ENCODE results near the gene SCLY. TPM values are rescaled to one million over a fixed set of nuclear protein-coding genes. Genes with fewer than 3 reads are reported as not detected.

The SCLY gene
- total and polyA plus RNA-seq, 2 of the 8 experiments (the other 6 are each of a cell fraction or from before 2014, with no cell fraction given) = 79.0 to 79.5 TPM

DNA sequence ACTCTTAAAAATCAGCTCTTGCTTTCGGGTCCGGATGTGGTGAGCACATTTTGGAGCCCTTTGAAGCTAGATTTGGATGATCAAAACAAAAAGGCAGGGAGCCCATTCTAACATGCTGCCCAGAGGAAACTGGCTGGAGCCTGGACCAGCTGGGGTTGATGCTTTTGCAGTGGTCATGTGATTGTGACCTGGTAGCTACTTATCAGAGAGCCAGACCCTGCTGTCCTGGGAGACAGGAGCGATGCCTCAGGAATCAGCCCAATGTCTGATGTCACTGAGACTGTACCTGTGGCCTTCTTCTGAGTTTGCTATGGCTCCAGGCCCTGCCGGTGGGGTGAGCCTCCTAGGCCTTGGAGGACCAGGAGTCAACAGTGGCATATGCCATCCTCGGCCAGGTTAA lies 18.7 kb upstream of the SCLY start:
- no peak overlapping the region for H3K27ac ChIP-seq (ENCODE audit: low read depth, low read length)
- no peak overlapping the region for H3K4me3 ChIP-seq (ENCODE audit: extremely low read depth in 1 of 4, insufficient read depth in 2 of 4, low read depth in 3 of 4, low read length in 4 of 4)
- no peak for FAIRE-seq
- no peak overlapping the region for H4K5ac ChIP-seq (ENCODE audit: insufficient read length, low read depth, low read length)
- peaks cover 0 to 15% (median 3%) of the 10 kb centered on the region in 4 experiments; a peak in 6 of 8 replicates for H3K36me3 ChIP-seq (ENCODE audit: control insufficient read depth in 2 of 4, insufficient read depth in 4 of 4, low read length in 3 of 4)
- no peak overlapping the region for H4K91ac ChIP-seq (replicated peaks; ENCODE audit: insufficient read length, low read length)
- no peak overlapping the region for H3K18ac ChIP-seq (ENCODE audit: extremely low read depth, low read length)
- no peak overlapping the region for H2AFZ ChIP-seq (ENCODE audit: low read length)
- H2BK20ac ChIP-seq (ENCODE audit: low read length) = no peak overlapping the region
- no peaks in the 10 kb centered on the region for H3K79me2 ChIP-seq (ENCODE audit: control insufficient read depth in 1 of 2, insufficient read depth in 2 of 2, low read length in 2 of 2)
- no peak overlapping the region for H3K56ac ChIP-seq (replicated peaks; ENCODE audit: insufficient read length, low read depth, low read length)
- peaks cover 4% of the 10 kb centered on the region; the same call in 1 of the 2 replicates for H3K79me1 ChIP-seq (ENCODE audit: low read depth, low read length)
- no peak overlapping the region for H3K23ac ChIP-seq (ENCODE audit: insufficient read length)
- no peaks in the 10 kb centered on the region for H3K27me3 ChIP-seq (replicated peaks in 1 of 4; ENCODE audit: control insufficient read depth in 3 of 4, extremely low read depth in 1 of 4, insufficient read depth in 3 of 4, low read length in 3 of 4)
- H3K4me1 ChIP-seq (replicated peaks in 1 of 4; ENCODE audit: control insufficient read depth in 3 of 4, insufficient read depth in 4 of 4, low read length in 3 of 4) = no peaks in the 10 kb centered on the region
- WGBS, 2 experiments (ENCODE audit: extremely low coverage in 1 of 2, insufficient coverage in 1 of 2, insufficient read length in 1 of 2, insufficient replicate concordance in 2 of 2, low coverage in 1 of 2, low lambda C conversion rate in 2 of 2, missing lambda C conversion rate in 1 of 2) = 88% methylated on average over 5 of the region's 5 CpGs; no CpG with 5 or more reads in 1 of the 2 experiments
- no peak overlapping the region for H2BK15ac ChIP-seq (ENCODE audit: low read length)
- H3K4ac ChIP-seq (replicated peaks; ENCODE audit: insufficient read length, low read depth, low read length) = no peak overlapping the region
- no peak overlapping the region for H2AK5ac ChIP-seq (ENCODE audit: low read depth, low read length)
- H4K20me1 ChIP-seq (replicated peaks in 1 of 2; ENCODE audit: control insufficient read depth in 1 of 2, insufficient read depth in 2 of 2, low read length in 2 of 2) = no peaks in the 10 kb centered on the region
- H2BK120ac ChIP-seq (replicated peaks; ENCODE audit: low read depth, low read length) = no peak overlapping the region
- ChIA-PET POLR2A (ENCODE audit: partially characterized antibody) (interaction anchor here (0.5 to 1.5 kb wide), 5 partner anchors 8 to 19 kb away, joined by 3 to 6 read pairs (median 4); partner anchors contain the start of gene SCLY), CTCF (ENCODE audit: partially characterized antibody) (no interaction called here)
- H2BK12ac ChIP-seq (ENCODE audit: low read depth, low read length) = no peak overlapping the region
- peaks cover 0 to 3% of the 10 kb centered on the region in 2 experiments; a peak in 1 of 4 replicates for H3K9me3 ChIP-seq (ENCODE audit: insufficient read depth in 2 of 2, low read depth in 1 of 2, low read length in 1 of 2)
- no peak overlapping the region for H3K4me2 ChIP-seq (ENCODE audit: insufficient read depth in 1 of 2, low read depth in 2 of 2, low read length in 2 of 2)
- no peak overlapping the region for H3K9ac ChIP-seq (replicated peaks in 1 of 4; ENCODE audit: extremely low read depth in 1 of 4, low read depth in 3 of 4, low read length in 3 of 4)
- no peaks in the 10 kb centered on the region for H3K23me2 ChIP-seq (ENCODE audit: low read depth, low read length)
- H3K14ac ChIP-seq (ENCODE audit: insufficient read length) = no peak overlapping the region
- H2BK5ac ChIP-seq (ENCODE audit: low read depth, low read length) = no peak overlapping the region
- no peak for DNase-seq (ENCODE audit: low read depth in 1 of 2, low spot score in 2 of 2)
- H4K8ac ChIP-seq (ENCODE audit: extremely low read depth, insufficient read depth, low read length) = no peak overlapping the region
- TF ChIP-seq RXRA (IDR thresholded peaks at IDR 0.05; ENCODE audit: insufficient read depth, low read depth, low read length) (no peak), MAX (IDR thresholded peaks at IDR 0.05) (no peak), CHD2 (IDR thresholded peaks at IDR 0.05; ENCODE audit: low read length) (no peak), JUND (IDR thresholded peaks at IDR 0.05; ENCODE audit: low read length) (no peak), POLR2A (IDR thresholded peaks at IDR 0.05; ENCODE audit: control extremely low read depth in 1 of 2, low read depth in 2 of 2, low read length in 2 of 2) (no peak), CHD1 (IDR thresholded peaks at IDR 0.05; ENCODE audit: low read depth, low read length) (no peak), SP4 (IDR thresholded peaks at IDR 0.05; ENCODE audit: low read length) (no peak), RBBP5 (IDR thresholded peaks at IDR 0.05; ENCODE audit: borderline replicate concordance, low read depth, low read length) (no peak), TAF1 (IDR thresholded peaks at IDR 0.05; ENCODE audit: low read depth, low read length) (no peak), ASH2L (IDR thresholded peaks at IDR 0.05; ENCODE audit: low read length) (no peak), CTBP2 (IDR thresholded peaks at IDR 0.05; ENCODE audit: borderline replicate concordance, insufficient read depth, insufficient read length, low read length) (no peak), PHF8 (conservative IDR thresholded peaks at IDR 0.05; ENCODE audit: low read depth, low read length) (no peak)
- TF ChIP-seq, protein P1, sequence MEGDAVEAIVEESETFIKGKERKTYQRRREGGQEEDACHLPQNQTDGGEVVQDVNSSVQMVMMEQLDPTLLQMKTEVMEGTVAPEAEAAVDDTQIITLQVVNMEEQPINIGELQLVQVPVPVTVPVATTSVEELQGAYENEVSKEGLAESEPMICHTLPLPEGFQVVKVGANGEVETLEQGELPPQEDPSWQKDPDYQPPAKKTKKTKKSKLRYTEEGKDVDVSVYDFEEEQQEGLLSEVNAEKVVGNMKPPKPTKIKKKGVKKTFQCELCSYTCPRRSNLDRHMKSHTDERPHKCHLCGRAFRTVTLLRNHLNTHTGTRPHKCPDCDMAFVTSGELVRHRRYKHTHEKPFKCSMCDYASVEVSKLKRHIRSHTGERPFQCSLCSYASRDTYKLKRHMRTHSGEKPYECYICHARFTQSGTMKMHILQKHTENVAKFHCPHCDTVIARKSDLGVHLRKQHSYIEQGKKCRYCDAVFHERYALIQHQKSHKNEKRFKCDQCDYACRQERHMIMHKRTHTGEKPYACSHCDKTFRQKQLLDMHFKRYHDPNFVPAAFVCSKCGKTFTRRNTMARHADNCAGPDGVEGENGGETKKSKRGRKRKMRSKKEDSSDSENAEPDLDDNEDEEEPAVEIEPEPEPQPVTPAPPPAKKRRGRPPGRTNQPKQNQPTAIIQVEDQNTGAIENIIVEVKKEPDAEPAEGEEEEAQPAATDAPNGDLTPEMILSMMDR (IDR thresholded peaks at IDR 0.05; ENCODE audit: control extremely low read depth in 1 of 3, insufficient read depth in 1 of 3, low read depth in 1 of 3, low read length in 3 of 3) = no peak
